ENCODE measurements around the gene ZNF385C. TPM values are rescaled to one million over a fixed set of nuclear protein-coding genes. Genes with fewer than 3 reads are reported as not detected.

ZNF385C gene
- total and polyA plus RNA-seq, 2 of the 13 experiments (the other 11 are each of a cell fraction or from before 2014, with no cell fraction given): 2.3 to 6.1 TPM

DNA sequence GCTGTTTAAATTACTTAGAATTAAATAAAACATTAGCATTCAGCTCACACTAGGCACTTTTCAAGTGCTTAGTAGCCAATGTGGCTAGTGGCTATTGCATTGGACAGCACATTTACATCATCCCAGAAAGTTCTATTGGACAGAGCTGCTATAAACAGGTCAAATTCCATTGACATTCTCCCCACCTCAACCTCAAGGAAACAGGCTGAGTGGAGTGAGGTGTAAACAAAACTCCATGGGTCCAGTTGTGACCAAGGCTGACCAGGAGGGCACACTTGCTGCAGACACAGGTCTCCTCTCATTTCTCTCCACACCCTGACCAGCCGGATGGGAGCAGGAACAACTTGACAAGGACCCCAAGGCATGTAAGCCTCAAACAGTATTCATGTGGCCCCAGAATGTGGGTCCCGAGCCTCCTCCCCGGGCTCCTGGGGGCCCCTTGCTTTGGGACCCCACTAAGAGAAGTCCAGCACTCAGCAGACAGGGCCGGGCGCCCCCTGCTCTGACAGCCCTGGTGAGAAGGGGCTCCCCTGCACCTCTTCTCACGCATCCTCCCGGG is 48.4 kb downstream of the ZNF385C start (continued):
- TF ChIP-seq ZNF782 (CRISPR knock-in tag; IDR thresholded peaks at IDR 0.05; ENCODE audit: borderline replicate concordance) (no peak), ZNF792 (CRISPR knock-in tag; IDR thresholded peaks at IDR 0.05) (peak; percentile 61; the same call in 1 of the 2 replicates), PPARG (CRISPR knock-in tag; conservative IDR thresholded peaks at IDR 0.05) (no peak), ZNF382 (CRISPR knock-in tag; IDR thresholded peaks at IDR 0.05; ENCODE audit: borderline replicate concordance) (no peak), ZMYM3 (CRISPR knock-in tag; IDR thresholded peaks at IDR 0.05) (no peak), ZNF451 (CRISPR knock-in tag; IDR thresholded peaks at IDR 0.05) (0 out of 2 replicates have a peak, but pooled peaks have one; percentile 13), NONO (IDR thresholded peaks at IDR 0.05) (no peak), NONO (CRISPR knock-in tag; conservative IDR thresholded peaks at IDR 0.05) (0 out of 2 replicates have a peak, but pooled peaks have one; percentile 11), ZSCAN21 (CRISPR knock-in tag; IDR thresholded peaks at IDR 0.05; ENCODE audit: borderline replicate concordance) (0 out of 2 replicates have a peak, but pooled peaks have one; percentile 12), FOXA3 (CRISPR knock-in tag; IDR thresholded peaks at IDR 0.05) (0 out of 2 replicates have a peak, but pooled peaks have one; percentile 5)
- TF ChIP-seq, protein P1, sequence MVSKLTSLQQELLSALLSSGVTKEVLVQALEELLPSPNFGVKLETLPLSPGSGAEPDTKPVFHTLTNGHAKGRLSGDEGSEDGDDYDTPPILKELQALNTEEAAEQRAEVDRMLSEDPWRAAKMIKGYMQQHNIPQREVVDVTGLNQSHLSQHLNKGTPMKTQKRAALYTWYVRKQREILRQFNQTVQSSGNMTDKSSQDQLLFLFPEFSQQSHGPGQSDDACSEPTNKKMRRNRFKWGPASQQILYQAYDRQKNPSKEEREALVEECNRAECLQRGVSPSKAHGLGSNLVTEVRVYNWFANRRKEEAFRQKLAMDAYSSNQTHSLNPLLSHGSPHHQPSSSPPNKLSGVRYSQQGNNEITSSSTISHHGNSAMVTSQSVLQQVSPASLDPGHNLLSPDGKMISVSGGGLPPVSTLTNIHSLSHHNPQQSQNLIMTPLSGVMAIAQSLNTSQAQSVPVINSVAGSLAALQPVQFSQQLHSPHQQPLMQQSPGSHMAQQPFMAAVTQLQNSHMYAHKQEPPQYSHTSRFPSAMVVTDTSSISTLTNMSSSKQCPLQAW (CRISPR knock-in tag; IDR thresholded peaks at IDR 0.05): peak; percentile 44; the same call in 1 of the 2 replicates
- TF ChIP-seq, protein P2, sequence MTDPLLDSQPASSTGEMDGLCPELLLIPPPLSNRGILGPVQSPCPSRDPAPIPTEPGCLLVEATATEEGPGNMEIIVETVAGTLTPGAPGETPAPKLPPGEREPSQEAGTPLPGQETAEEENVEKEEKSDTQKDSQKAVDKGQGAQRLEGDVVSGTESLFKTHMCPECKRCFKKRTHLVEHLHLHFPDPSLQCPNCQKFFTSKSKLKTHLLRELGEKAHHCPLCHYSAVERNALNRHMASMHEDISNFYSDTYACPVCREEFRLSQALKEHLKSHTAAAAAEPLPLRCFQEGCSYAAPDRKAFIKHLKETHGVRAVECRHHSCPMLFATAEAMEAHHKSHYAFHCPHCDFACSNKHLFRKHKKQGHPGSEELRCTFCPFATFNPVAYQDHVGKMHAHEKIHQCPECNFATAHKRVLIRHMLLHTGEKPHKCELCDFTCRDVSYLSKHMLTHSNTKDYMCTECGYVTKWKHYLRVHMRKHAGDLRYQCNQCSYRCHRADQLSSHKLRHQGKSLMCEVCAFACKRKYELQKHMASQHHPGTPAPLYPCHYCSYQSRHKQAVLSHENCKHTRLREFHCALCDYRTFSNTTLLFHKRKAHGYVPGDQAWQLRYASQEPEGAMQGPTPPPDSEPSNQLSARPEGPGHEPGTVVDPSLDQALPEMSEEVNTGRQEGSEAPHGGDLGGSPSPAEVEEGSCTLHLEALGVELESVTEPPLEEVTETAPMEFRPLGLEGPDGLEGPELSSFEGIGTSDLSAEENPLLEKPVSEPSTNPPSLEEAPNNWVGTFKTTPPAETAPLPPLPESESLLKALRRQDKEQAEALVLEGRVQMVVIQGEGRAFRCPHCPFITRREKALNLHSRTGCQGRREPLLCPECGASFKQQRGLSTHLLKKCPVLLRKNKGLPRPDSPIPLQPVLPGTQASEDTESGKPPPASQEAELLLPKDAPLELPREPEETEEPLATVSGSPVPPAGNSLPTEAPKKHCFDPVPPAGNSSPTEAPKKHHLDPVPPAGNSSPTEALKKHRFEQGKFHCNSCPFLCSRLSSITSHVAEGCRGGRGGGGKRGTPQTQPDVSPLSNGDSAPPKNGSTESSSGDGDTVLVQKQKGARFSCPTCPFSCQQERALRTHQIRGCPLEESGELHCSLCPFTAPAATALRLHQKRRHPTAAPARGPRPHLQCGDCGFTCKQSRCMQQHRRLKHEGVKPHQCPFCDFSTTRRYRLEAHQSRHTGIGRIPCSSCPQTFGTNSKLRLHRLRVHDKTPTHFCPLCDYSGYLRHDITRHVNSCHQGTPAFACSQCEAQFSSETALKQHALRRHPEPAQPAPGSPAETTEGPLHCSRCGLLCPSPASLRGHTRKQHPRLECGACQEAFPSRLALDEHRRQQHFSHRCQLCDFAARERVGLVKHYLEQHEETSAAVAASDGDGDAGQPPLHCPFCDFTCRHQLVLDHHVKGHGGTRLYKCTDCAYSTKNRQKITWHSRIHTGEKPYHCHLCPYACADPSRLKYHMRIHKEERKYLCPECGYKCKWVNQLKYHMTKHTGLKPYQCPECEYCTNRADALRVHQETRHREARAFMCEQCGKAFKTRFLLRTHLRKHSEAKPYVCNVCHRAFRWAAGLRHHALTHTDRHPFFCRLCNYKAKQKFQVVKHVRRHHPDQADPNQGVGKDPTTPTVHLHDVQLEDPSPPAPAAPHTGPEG (CRISPR knock-in tag; IDR thresholded peaks at IDR 0.05): no peak
- TF ChIP-seq, protein P3, sequence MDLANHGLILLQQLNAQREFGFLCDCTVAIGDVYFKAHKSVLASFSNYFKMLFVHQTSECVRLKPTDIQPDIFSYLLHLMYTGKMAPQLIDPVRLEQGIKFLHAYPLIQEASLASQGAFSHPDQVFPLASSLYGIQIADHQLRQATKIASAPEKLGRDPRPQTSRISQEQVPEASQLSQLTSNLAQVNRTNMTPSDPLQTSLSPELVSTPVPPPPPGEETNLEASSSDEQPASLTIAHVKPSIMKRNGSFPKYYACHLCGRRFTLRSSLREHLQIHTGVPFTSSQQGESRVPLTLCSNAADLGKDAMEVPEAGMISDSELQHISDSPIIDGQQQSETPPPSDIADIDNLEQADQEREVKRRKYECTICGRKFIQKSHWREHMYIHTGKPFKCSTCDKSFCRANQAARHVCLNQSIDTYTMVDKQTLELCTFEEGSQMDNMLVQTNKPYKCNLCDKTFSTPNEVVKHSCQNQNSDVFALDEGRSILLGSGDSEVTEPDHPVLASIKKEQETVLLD (CRISPR knock-in tag; IDR thresholded peaks at IDR 0.05; ENCODE audit: low read depth): no peak; the same call in 1 of the 2 replicates
- TF ChIP-seq, protein P4, sequence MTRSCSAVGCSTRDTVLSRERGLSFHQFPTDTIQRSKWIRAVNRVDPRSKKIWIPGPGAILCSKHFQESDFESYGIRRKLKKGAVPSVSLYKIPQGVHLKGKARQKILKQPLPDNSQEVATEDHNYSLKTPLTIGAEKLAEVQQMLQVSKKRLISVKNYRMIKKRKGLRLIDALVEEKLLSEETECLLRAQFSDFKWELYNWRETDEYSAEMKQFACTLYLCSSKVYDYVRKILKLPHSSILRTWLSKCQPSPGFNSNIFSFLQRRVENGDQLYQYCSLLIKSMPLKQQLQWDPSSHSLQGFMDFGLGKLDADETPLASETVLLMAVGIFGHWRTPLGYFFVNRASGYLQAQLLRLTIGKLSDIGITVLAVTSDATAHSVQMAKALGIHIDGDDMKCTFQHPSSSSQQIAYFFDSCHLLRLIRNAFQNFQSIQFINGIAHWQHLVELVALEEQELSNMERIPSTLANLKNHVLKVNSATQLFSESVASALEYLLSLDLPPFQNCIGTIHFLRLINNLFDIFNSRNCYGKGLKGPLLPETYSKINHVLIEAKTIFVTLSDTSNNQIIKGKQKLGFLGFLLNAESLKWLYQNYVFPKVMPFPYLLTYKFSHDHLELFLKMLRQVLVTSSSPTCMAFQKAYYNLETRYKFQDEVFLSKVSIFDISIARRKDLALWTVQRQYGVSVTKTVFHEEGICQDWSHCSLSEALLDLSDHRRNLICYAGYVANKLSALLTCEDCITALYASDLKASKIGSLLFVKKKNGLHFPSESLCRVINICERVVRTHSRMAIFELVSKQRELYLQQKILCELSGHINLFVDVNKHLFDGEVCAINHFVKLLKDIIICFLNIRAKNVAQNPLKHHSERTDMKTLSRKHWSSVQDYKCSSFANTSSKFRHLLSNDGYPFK (CRISPR knock-in tag; IDR thresholded peaks at IDR 0.05; ENCODE audit: borderline replicate concordance): peak; percentile 14; the same call in 1 of the 2 replicates
- TF ChIP-seq, protein P5, sequence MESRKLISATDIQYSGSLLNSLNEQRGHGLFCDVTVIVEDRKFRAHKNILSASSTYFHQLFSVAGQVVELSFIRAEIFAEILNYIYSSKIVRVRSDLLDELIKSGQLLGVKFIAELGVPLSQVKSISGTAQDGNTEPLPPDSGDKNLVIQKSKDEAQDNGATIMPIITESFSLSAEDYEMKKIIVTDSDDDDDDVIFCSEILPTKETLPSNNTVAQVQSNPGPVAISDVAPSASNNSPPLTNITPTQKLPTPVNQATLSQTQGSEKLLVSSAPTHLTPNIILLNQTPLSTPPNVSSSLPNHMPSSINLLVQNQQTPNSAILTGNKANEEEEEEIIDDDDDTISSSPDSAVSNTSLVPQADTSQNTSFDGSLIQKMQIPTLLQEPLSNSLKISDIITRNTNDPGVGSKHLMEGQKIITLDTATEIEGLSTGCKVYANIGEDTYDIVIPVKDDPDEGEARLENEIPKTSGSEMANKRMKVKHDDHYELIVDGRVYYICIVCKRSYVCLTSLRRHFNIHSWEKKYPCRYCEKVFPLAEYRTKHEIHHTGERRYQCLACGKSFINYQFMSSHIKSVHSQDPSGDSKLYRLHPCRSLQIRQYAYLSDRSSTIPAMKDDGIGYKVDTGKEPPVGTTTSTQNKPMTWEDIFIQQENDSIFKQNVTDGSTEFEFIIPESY (CRISPR knock-in tag; IDR thresholded peaks at IDR 0.05): no peak
